RWPE2 (cell line): Measurements from ENCODE around the gene WDR90.

Source experiments
- ATAC-seq: fragments of 200-7000 bp; cut with Tn5 transposase; 3 replicates; pipeline ENCODE4 v1.9.1; 2021; ENCODE audit warnings: low read depth
- DNase-seq: peaks from one replicate; pipeline ENCODE4 v3.0.0-alpha.2; 2020; ENCODE audit warnings: low spot score
- H3K27ac ChIP-seq: fragments of 450-650 bp; 2 replicates; pipeline ENCODE4 v1.5.1; 2017; ENCODE audit warnings: mild to moderate bottlenecking; ENCODE audit not compliant: poor library complexity, severe bottlenecking
- H3K27me3 ChIP-seq: fragments of 250-450 bp; sonication (Bioruptor Pico); 2 replicates; pipeline ENCODE4 v1.5.1; 2021; ENCODE audit warnings: mild to moderate bottlenecking, moderate library complexity; ENCODE audit not compliant: insufficient read depth, poor library complexity, severe bottlenecking
- H3K36me3 ChIP-seq: fragments of 250-450 bp; sonication (Bioruptor Pico); 2 replicates; pipeline ENCODE4 v1.5.1; 2020; ENCODE audit warnings: low read depth, mild to moderate bottlenecking, moderate library complexity
- H3K4me1 ChIP-seq: fragments of 250-450 bp; sonication (Bioruptor Pico); 2 replicates; pipeline ENCODE4 v1.5.1; 2021; ENCODE audit warnings: mild to moderate bottlenecking, moderate library complexity; ENCODE audit not compliant: insufficient read depth, poor library complexity, severe bottlenecking
- H3K4me3 ChIP-seq: fragments of 250-450 bp; sonication (Bioruptor Pico); 2 replicates; pipeline ENCODE4 v1.5.1; 2021; ENCODE audit warnings: mild to moderate bottlenecking, moderate library complexity; ENCODE audit not compliant: severe bottlenecking
- H3K9me3 ChIP-seq: fragments of 250-450 bp; sonication (Bioruptor Pico); 2 replicates; pipeline ENCODE4 v1.5.1; 2021; ENCODE audit warnings: mild to moderate bottlenecking, moderate library complexity; ENCODE audit not compliant: severe bottlenecking
- CTCF ChIP-seq: fragments of 450-650 bp; IDR thresholded peaks from one replicate; pipeline ENCODE4 v1.5.1; 2017; ENCODE audit warnings: mild to moderate bottlenecking, moderate library complexity; ENCODE audit not compliant: poor library complexity, severe bottlenecking

Gene WDR90

GRCh38 chr16:651844-652243 lies 2.7 kb downstream of the WDR90 start:
- H3K36me3 ChIP-seq, result peaks cover 23% of the 10 kb centered on the region; the same call in 1 of the 2 replicates
- no peak for ATAC-seq

DNA sequence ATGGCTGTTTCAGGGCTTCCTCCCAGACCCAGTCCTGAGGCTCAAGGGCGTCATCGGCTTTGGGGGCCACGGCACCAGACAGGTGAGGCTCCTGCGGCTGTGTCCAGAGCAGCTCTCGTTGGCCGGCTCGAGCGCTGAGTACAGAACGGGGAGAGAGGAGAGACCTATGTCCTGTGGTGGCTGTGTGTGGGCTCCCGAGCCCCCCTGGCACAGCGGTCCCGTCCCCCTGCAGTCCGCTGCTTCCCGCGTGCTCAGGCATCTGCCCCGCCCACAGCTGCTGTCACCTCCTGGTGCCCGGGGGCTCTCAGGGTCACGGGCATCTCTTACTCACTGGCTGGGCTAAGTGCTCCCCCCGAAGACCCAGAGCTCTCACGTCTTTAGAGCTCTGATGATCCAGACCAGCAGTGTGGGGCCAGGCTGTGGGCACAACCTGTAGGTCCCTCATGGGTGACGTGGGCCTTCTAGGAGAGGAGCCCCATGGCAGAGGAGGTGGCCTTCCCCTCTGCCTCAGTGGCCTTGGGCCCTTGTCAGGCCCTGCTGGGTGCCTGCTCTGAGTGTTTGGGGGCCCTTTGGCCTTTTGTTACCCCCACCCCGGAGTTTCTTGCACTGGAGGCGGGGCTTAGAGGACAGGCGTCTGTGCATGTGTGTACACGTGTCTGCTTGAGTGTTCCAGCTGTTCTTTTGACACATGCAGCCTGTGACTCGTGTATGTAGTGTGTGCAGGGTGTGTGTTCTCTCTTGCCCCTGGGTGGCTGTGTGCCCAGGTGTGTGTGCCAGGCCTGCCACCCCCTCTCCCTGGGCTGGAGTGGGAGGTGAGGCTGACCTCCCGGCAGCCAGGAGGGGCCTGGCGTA lies 3.5 kb downstream of the WDR90 start:
- Histone ChIP-seq H3K27ac (no peak overlapping the region), H3K4me1 (peaks cover 8% of the 10 kb centered on the region), H3K9me3 (no peaks in the 10 kb centered on the region), H3K36me3 (peaks cover 26% of the 10 kb centered on the region; the same call in 1 of the 2 replicates), H3K27me3 (no peaks in the 10 kb centered on the region), H3K4me3 (no peak overlapping the region)
- DNase-seq (no peak), ATAC-seq (no peak)
- TF ChIP-seq CTCF, result no peak

More at GRCh38 chr16:651844-652243, 2.7 kb downstream of the WDR90 start:
- H3K27me3 ChIP-seq, result no peaks in the 10 kb centered on the region
- no peak for DNase-seq
- peaks cover 8% of the 10 kb centered on the region for H3K4me1 ChIP-seq
- no peak overlapping the region for H3K27ac ChIP-seq
- H3K9me3 ChIP-seq, result no peaks in the 10 kb centered on the region
- no peak for TF ChIP-seq CTCF
- H3K4me3 ChIP-seq, result no peak overlapping the region

GRCh38 chr16:654034-654433 lies 4.9 kb downstream of the WDR90 start:
- Histone ChIP-seq H3K27me3 (no peaks in the 10 kb centered on the region), H3K4me3 (no peak overlapping the region), H3K36me3 (peaks cover 32% of the 10 kb centered on the region; the same call in 1 of the 2 replicates), H3K9me3 (no peaks in the 10 kb centered on the region), H3K4me1 (peaks cover 4% of the 10 kb centered on the region), H3K27ac (no peak overlapping the region)
- DNase-seq (no peak), ATAC-seq (no peak)
- no peak for TF ChIP-seq CTCF

GRCh38 chr16:657487-657886 lies 8.3 kb downstream of the WDR90 start:
- TF ChIP-seq CTCF, result no peak
- DNase-seq, result no peak
- Histone ChIP-seq H3K27me3 (no peaks in the 10 kb centered on the region), H3K4me3 (no peak overlapping the region), H3K27ac (no peak overlapping the region), H3K4me1 (no peaks in the 10 kb centered on the region), H3K9me3 (no peaks in the 10 kb centered on the region), H3K36me3 (peaks cover 39% of the 10 kb centered on the region)
- ATAC-seq, result no peak
